Fibroblast of villous mesenchyme (primary cell): Measurements from ENCODE around the gene SLC16A3. TPM values are rescaled to one million over a fixed set of nuclear protein-coding genes. Genes with fewer than 3 reads are reported as not detected.
A peak's percentile ranks its signal among the peaks of the same experiment; 100 is the strongest.

Experiments
- DNase-seq: peaks from one replicate; pipeline ENCODE4 v3.0.0-alpha.2; 2010; ENCODE audit warnings: low read depth
- H3K4me3 ChIP-seq: 2 replicates; pipeline ENCODE4 v1.5.1; 2011; ENCODE audit warnings: low read depth, mild to moderate bottlenecking, low read length
- CTCF ChIP-seq: IDR thresholded peaks from 2 replicates; pipeline ENCODE4 v1.5.1; 2012; ENCODE audit warnings: low read depth, mild to moderate bottlenecking, low read length; ENCODE audit not compliant: insufficient read depth
- total RNA-seq: library from RNA; depleted of rRNA; stranded (reverse); fragments of >200 nt; gene quantifications from 2 replicates; pipeline ENCODE4 v1.2.3, GENCODE V29; 2012

The SLC16A3 gene
- total RNA-seq, 1 donor = 174 TPM

- TF ChIP-seq CTCF = no peak
- peak; percentile 100 for DNase-seq
- no peak overlapping the region for H3K4me3 ChIP-seq
Measured at GRCh38 chr17:82287868-82288801, 59.3 kb downstream of the SLC16A3 start.

Other genes with a start within 250 kb of the SLC16A3 start
- 30.7 and 33.2 TPM in 2 replicates for gene CENPX, start 206.2 kb upstream of the SLC16A3 start, total RNA-seq
- 12.9 and 13.4 TPM in 2 replicates for gene LRRC45, start 205.7 kb upstream of the SLC16A3 start, total RNA-seq
- 6.4 and 9.1 TPM in 2 replicates for gene RAC3, start 197.4 kb upstream of the SLC16A3 start, total RNA-seq
- 40.6 and 51.9 TPM in 2 replicates for gene DCXR, start 191.3 kb upstream of the SLC16A3 start, total RNA-seq
- 39.6 and 47.5 TPM in 2 replicates for gene RFNG, start 177.2 kb upstream of the SLC16A3 start, total RNA-seq
- gene GPS1, start 177.1 kb upstream of the SLC16A3 start, total RNA-seq = 104 and 109 TPM in 2 replicates
- 56.1 and 64.4 TPM in 2 replicates for gene DUS1L, start 163.2 kb upstream of the SLC16A3 start, total RNA-seq
- 274 and 280 TPM in 2 replicates for gene FASN, start 130.8 kb upstream of the SLC16A3 start, total RNA-seq
- 19.9 and 20.6 TPM in 2 replicates for gene CCDC57, start 16.2 kb upstream of the SLC16A3 start, total RNA-seq
- 49.3 and 57.0 TPM in 2 replicates for gene CSNK1D, start 44.7 kb downstream of the SLC16A3 start, total RNA-seq
- gene CD7, start 88.6 kb downstream of the SLC16A3 start, total RNA-seq = not detected in 2 replicates
- 11.9 and 24.2 TPM in 2 replicates for gene SECTM1, start 104.7 kb downstream of the SLC16A3 start, total RNA-seq
- gene TEX19, start 130.2 kb downstream of the SLC16A3 start, total RNA-seq = under 0.01 TPM in 1 of 2 replicates, not detected in the other
- not detected in 2 replicates for gene UTS2R, start 142.7 kb downstream of the SLC16A3 start, total RNA-seq
- gene HEXD, start 189.3 kb downstream of the SLC16A3 start, total RNA-seq = 11.0 and 12.5 TPM in 2 replicates
- gene OGFOD3, start 189.5 kb downstream of the SLC16A3 start, total RNA-seq = 20.7 and 28.0 TPM in 2 replicates
- 46.2 and 59.6 TPM in 2 replicates for gene CYBC1, start 221.7 kb downstream of the SLC16A3 start, total RNA-seq
- 21.6 and 30.3 TPM in 2 replicates for gene NARF, start 229.7 kb downstream of the SLC16A3 start, total RNA-seq